ENCODE data around the gene LRBA.
"Not testable (repeated sequence)": the region's sequence is repeated elsewhere in the genome, so short reads cannot be mapped to it uniquely, and the experiment has no call there.

The LRBA gene

DNA sequence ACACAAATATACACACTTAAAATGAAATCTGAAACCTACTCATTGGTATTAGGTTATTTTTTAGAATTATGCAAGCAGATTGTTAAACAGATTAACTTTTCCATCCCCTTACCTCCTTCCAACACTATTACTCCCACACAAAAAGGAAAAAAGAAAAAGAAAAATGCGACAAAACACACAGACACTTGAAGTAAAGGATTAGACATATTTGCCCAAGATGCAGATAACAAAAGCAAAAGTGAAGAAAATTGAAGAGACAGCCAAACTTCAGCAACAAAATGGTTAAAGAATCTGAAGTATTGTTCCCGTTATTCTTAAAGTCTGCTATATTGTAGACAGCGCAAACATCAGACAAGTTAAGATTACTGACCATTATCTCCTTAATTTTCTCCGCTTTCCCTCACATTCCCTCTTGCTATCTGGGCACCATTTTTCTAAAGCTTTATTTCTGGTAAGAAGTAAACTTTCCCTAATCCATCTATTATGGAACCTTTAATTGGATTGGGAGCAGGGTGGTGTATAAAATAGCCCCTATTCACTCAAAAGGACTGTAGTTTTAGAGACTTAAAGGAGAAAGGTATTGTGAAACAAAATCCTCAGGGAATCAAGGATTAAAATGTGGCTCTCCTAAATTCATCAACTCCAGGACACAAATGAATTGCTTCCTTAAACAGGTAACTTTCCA is 467.8 kb downstream of the LRBA start:
- no peak for DNase-seq

DNA sequence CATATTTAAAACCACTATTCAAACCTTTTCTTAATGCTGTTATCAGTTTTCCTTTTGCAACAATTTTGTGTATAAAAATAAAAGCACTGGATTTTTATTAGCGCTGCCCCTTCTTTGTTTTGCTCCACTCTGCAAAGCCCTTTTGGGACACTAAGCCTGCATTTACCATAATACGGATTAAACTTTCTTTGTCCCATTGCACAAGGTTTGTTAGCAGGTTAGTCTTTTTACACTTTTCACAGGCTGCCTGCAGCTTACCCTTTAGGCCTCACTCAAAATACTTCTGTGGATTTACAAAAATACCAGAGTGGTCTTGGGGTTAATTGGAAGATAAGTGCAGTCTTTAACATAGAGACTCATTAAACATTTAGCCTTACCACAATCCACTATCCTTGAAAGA is 468.8 kb downstream of the LRBA start:
- DNase-seq, result no peak

DNA sequence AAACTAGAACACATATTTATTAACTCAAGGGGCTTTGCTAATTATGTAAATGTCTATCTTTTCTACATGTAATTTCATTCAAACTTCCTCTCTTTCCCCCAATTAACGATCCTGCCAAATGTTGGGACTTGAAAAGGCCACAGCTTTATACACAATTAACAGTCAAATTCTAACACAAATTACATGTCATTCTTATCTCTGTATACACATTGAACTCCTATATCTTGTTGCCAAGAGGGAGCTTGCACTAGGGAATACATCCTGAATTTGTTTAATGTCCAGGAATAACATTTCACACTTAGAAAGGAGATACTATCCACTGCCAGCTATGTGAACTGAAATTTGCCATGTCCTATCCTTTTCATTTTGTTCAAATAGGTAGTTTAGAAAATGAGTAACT is 472.0 kb downstream of the LRBA start:
- no peak for DNase-seq

DNA sequence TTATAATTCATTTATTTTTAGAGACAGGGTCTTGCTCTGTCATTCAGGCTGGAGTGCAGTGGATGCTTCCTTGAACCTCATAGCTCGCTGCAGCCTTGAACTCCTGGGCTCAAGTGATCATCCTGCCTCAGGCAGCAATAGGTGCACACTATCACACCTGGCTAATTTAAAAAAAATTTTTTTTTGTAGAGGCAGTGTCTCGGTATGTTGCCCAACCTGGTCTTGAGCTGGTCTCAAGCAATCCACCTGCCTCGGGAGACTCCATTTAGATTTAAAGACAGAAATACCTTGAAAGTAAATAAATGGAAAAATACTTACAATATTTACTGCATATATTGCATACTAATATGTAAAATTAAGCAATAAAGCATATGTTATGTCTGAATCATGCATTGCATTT is 473.4 kb downstream of the LRBA start:
- DNase-seq, result no peak

DNA sequence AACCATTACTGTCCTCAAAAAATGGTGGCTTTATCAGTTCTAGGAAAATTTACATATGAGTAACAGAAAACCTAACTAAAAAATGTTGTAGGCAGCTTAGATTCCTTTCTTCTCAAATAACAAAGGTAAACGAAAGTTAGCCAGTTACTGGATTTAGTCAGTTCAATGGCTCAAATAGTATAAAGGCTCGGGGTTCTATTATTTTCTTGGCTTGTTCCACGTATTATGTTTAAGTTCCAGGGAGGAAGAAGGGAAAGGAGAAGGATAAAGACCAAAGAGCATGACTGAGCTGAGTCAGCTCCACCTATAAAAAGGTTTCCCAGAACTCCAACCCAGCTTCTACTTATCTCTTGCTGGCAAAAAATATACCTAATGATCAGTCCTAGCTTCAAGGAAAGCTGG is 474.1 kb downstream of the LRBA start:
- DNase-seq, result no peak

DNA sequence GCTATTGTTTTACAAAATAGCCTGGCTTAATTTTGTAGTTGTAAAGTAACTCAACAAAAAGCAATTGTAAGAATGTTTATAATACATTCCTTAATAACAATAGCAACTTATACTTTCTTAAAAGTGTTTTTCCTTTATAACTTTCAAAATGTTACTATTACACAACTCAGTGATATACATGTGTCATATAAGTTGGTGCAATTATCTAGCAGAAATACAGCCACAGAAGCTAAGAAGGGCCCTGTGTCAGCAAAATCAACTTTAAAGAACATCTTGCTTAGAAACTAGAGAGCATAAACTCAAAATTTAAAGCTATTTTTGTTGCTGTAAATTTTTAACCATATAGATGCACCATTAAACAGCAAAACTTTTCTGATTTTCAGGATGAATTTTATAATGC is 474.5 kb downstream of the LRBA start:
- DNase-seq, result no peak

DNA sequence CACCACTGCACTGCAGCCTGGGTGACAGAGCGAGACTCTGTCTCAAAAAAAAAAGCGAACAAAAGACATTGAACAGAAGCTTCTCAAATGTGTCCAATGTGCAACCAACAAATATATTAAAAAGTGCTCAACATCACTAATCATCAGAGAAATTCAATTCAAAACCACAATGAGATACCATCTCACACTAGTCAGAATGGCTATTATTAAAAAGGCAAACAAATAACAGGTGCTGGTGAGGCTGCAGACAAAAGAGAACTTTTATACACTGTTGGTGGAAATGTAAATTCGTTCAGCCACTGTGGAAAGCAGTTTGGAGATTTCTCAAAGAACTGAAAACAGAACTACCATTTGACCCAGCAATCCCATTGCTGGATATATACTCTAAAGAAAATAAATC is 477.2 kb downstream of the LRBA start:
- not testable (repeated sequence) for DNase-seq

DNA sequence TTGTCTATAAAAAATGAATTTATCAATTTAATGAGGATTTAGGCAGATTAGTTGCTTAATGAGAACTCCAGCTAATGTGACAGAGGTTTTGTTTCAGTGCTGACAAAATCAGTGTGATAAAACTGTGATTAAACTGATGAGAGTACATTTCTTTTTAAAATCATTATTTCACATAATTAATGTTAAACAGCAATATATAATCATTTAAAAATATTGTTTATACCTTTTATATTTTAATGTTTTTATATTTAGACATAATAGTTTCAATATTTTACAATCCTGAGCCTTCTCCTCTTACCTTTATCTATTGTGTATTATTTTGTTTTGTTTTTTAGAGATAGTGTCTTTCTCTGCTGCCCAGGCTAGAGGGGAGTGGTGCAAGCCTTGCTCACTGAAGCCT is 480.3 kb downstream of the LRBA start:
- no peak for DNase-seq

DNA sequence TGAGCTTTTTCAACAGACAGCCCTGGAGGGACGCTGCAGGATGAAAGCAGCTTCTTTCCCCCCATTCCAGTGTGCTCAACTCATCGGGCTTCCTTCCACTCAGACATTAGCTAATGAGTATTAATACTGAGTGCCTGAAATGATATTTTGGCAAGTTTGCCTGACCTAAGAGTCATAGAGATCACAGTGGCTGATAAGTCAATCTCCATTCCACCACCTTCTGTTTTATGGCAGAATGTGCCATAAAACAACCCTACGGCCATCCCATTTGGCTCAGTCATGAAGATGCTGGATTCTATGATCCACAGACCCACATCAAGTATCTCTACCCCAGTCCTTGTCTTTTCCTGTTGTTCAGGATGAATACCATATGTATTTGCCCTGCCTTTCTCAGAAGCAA is 481.4 kb downstream of the LRBA start:
- DNase-seq, result no peak

DNA sequence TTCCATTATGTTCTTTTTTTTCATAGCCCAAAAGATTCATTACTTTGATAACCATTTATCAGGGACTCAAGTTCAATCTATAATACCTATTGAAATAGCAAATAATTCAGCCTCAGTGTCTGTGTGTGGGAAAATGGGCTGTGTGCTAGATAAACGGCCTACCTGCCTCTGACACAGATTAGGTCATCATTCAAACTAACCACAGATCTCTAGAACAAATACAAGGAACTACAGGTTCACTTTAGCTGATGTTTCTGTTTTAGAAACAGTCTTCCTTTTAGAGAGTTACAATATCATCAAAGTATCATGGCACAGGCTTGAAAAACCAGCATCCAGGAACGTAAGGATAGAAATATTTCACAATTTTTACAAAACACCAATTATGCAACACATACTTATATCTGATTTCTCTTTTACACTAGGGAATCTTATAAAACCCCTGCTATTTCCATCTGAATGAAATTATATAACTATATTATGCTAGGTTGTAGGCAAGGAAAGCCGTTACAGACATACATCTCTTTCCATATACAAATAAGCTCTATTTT is 489.7 kb downstream of the LRBA start:
- no peak for DNase-seq

DNA sequence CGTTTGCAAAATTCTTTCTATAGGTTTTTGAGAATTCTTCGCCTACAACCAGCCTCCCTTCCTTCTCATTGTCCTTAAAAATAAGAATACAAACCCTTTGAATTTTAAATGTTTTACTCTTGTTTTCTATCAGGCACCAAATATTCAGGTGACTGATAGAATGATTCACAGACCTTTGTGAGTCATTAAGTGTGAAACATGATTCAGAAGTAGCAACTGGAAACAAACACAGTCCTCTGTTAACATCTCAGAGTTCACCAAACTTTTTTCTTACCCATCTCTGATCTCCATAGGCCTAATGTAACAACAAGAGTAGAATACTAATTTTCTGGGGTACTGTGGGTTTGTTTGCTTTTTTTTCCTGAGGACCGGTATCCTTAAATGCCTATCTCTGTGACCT is 496.5 kb downstream of the LRBA start:
- DNase-seq, result no peak

DNA sequence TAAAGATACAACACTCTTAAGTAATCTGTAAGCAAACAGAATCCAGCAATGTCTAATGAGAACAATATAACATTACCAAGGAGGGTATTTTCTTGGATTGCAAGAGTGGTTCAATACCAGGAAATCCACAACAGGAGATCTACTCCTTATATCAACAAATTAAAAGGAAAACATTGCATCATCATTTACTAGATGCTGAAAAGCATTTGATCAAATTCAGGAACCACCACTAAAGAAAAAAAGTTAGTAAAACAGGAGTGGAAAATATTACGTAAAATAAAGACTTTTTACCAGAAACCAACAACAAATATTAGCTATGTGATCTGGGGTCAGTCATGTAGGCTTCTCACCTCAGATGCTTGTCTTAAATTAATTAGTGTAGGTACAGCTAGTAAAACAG is 499.9 kb downstream of the LRBA start:
- no peak for DNase-seq

DNA sequence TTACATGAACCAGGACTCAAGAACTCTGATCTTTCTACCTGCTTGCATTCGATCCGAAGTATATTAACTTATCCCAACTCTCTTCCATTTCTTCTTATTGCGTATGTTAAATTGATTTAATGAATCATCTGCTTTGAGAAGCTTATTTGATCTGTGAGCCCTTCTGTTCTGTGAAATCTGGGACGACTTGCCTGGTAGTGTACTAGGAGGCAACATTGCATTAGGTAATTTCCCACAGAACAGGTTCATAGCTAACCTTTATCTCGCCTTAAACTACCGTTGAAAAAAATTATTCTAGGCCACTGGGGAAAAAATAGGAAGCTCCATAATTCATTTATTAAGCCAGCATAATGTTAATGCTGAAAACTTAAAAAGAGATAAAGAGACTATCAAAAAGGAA is 500.4 kb downstream of the LRBA start:
- no peak for DNase-seq

DNA sequence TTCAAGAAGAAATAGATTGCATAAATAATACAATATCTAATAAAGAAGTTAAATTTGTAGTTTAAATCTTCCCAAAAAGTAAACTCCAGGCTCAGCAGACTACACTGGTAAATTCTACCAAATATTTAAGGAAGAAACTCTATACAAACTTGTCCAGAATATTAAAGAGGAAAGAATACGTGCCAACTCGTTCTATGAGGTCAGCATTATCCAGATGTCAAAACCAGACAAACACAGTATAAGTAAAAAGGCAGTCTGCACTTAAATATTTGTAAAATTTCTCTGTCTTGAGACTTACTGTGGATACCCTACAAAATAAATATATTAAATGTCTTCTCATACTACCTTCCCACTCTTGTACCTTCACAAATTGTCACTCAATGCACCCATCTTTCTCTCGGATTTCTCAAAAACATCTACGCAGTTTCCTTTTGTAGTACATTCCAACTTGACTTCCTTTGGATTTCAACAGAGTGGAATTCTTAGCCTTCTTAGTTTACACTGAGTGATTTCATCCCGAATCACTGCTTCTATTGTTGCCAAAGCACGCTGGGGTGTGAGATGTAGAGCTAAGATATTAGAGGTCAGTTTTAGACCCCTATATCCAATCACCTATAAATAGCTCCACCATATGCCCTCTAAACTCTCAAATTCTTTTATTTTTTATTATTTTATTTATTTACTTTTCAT is 504.8 kb downstream of the LRBA start:
- DNase-seq, result no peak

DNA sequence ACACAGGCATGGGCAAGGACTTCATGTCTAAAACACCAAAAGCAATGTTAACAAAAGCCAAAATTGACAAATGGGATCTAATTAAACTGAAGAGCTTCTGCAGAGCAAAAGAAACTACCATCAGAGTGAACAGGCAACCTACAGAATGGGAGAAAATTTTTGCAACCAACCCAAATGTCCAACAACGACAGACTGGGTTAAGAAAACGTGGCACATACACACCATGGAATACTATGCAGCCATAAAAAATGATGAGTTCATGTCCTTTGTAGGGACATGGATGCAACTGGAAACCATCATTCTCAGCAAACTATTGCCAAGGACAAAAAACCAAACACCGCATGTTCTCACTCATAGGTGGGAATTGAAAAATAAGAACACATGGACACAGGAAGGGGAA is 507.4 kb downstream of the LRBA start:
- DNase-seq, result not testable (repeated sequence)

DNA sequence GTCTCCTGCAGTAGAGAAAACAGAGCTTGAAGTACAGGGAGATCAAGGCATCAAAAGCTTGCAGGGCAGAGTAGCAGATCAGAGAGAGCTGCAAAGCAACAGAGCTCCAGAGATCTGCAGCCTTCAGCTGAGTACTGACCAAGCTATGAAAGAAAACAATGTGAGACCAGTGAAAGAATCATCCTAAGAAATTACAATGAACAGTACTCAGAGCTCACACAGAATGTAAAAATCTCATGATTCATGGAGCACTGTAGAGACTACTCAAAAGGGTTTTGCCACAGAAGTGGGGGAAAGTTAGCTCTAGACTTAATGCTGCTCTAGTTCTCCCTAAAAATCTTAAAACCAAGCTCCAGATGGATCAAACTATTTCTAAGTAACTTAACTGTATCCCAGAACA is 513.1 kb downstream of the LRBA start:
- DNase-seq, result no peak

DNA sequence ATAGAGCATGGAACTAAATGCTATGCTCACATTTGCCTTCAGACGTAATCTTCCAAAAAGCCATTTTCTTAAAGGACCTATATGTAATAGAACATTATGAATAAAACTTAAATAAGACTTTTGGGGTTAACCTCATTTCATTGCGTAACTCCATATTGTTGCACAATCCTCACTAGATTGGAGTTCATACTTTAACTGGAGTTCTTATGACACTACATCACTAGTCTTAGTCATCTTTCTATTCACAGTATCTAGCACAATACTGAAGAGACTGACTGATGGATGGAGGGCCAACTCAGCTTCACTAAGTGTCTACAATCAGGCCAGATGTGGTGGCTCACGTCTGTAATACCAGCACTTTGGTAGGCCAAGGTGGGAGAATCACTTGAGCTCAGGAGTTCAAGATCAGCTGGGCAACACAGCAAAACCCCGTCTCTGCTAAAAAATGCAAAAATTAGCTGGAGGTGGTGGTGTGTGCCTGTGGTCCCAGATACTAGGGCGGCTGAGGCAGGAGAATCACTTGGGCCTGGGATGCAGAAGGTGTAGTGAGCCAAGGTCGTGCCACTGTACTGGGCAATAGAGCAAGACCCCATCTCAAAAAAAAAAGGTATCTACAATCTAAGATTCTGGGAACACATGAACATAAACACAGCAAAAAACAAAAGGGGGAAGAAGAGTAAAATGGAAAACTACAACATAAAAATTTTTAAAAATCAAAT is 513.9 kb downstream of the LRBA start:
- DNase-seq, result peak; percentile 30

DNA sequence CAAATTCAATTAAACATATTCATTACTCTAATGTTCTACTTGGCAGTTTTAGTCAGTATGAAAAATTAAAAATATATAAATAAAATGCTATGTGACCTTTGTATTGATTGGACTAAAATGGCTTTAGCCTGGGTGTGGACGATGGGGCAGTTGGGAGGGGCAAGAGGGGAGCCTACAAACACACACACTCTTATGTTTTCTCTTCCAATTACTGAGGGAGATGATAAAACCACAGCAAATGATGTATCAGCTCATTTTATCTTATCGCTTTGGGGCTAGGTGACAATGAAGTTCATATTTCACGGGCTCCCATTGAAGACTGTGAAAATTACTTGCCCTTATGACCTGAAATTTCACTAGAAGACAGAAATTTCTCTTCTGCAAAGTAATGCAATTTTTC is 517.5 kb downstream of the LRBA start:
- DNase-seq, result no peak

DNA sequence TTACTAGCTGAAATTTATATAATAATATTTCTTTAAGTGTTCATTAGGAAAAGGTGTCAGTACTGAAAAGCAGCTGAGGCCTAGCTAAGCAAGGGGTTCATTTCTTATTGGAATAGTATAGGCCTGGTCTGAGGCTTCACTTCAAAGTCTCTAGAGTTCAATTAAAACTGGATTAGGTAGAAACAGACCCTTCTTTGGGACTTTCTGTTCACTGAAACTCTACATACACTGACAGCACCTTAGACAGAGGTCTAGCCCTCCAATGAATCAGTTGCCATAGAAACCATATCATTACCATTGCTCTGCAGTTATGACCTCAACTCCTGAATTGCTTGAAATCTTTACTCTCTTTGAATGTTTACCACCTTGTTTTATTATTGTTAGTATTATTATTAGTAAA is 519.5 kb downstream of the LRBA start:
- DNase-seq, result no peak

DNA sequence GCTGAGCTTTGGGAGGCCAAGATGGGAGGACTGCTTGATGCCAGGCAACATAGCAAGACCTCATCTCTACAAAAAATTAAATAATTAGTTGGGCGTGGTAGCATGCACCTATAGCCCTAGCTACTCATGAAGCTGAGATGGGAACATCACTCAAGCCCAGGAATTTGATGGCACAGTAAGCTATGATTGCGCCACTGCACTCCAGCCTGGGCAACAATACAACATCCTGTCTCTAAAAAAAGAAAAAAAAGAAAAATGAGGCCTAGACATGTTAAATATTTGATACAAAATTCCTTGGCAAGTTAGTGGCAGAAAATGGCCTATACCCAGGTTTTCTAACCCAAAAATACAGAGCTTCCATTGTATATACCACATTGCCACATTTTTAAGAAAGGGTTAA is 521.2 kb downstream of the LRBA start:
- DNase-seq, result no peak

DNA sequence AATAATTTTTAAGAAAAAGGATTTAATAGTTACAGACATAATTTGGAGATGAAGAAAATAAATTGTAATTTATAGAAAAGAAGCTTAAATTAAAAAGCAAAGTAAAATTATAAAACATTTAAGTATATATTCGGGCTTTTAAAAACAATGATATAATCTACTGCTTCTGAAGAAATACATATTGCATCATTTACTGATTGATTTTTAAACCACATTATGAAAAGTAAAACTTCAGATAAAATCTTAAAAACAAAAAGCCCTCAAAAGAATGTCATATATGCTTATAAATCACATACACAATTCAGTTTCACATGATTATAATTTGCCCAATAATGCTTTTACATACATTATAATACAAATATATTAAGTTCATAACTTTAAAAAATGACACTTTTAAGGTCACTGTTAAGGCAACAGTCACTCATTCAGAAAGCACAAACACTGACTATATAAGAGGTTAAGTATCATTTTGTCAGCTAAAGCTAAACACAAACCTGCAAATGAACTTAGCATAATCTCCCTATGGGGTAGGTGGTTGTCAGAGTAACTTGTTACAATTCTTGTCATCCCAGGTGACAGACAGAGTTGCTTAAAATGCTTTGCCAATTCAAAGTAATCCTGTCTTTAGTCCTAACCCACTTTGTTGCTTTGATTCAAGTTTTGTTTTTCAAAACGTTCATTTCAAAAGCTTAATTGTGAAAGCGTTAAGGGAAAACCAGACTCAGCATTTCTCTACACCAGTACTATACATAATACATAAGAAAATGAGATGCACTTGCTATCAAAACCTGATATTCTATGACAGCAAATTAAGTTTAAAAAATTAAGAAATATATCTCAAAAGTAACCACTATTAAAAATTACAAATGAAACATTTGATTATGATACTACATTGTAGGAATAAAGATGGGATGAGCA is 523.7 kb downstream of the LRBA start:
- DNase-seq, result no peak

DNA sequence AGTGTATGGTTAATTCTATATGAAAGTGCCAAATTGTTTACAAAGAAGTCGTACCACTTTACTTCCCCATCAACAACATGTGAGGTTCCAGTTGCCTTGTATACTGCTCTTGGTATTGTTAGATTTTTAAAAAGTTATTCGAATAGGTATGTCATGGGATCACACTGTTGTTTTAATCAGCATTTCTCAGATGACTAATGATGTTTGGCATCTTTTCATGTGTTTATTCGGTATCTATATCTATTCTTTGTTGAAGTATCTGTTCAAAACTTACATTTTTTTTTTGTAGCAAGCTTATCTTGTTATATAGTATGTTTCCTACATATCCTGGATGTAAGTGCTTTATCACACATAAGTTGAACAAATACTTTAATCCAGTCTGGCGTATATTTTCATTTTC is 532.5 kb downstream of the LRBA start:
- DNase-seq, result no peak

DNA sequence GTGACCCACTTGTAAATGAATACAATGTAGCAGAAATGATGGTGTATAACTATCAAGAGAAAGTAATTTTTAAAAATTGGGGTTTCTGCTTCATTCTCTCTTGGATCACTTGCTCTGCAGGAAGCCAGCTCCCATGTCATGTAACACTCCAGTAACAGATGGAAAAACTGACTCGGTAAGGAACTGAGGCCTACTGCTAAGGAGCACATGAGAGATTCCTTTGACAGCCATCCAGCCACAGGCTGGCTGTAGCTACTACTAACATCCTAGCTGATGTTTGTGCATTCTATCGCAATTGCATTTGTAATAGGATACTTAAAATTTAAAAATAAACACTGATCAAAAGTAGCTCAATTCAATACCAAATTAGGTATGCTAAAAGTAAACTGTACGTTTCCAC is 535.4 kb downstream of the LRBA start:
- DNase-seq, result no peak
